C4-2B (cell line): Measurements from ENCODE around the gene KERA.

ENCODE experiments used
- CTCF ChIP-seq: fragments of 450-650 bp; conservative IDR thresholded peaks from 2 replicates; pipeline ENCODE4 v1.5.1; 2017; ENCODE audit warnings: mild to moderate bottlenecking
- ZFX ChIP-seq: fragments of 450-650 bp; IDR thresholded peaks from 2 replicates; pipeline ENCODE4 v1.6.1; 2017

GRCh38 chr12:91004872-91005271 is 53.0 kb downstream of the KERA start, which contains the start of gene EPYC:
- TF ChIP-seq CTCF (no peak), ZFX (no peak)
